ENCODE measurements around the gene KLF13. TPM values are rescaled to one million over a fixed set of nuclear protein-coding genes. Genes with fewer than 3 reads are reported as not detected.
A peak's percentile ranks its signal among the peaks of the same experiment; 100 is the strongest.

KLF13 gene
- total RNA-seq, 1 experiment from 2014 or later: 75.6 TPM

DNA sequence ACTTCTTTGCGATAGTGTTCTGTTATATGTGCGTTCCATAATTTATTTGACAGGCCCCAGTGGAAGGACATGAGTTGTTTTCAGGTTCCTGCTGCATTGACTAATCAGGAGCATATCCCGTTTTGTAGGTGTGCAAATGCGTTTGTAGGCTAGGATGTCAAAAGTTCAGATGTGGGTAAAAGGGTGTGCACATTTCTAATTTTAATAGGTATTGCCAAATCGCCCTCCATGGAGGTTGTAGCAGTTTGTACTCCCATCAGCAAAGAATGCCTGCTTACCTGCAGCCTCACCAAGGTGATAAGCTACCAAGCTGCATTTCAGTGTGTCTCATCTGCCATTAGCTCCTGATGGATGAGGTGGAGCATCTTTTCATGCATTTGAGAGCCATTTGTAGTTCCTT is 36.3 kb downstream of the KLF13 start:
- no peak for DNase-seq (ENCODE audit: low read depth)

DNA sequence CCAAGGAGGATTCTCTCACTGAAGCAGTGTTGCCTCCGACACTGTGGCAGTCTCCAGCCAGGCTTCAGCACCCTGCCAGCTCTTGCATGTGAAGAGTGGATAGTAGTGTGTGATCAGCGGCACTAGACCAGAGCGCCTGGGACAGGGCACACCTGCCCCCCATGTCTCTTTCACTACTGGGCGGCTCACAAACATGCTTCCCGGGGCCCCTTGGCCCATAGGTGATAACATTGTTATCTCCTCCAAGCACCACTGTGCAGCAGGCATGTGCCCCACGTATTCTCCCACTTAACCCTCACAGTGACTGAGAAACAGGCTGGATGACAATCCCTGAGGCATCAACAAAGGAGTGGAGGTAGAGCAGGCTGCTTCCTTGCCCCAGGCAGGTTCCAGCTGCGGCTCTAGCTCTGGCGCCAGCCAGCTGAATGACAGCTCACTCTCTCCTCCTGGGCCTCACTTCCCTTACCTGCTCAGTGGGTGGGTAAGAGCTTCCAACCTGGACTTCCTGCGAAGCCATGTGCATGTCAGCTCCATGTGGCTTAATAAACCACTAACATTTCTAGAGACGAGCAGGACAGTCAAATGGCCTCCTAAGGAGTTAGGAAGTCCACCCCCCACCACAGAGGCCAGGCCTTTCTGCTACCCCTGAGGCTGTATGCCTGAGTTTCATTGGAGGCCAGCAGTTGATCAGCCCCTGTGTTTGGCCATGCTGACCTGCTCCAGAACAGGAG is 37.8 kb downstream of the KLF13 start:
- peak; percentile 47 for DNase-seq (ENCODE audit: low read depth)

GRCh38 chr15:31365032-31365654 is 38.5 kb downstream of the KLF13 start:
- no peak for DNase-seq (ENCODE audit: low read depth)

GRCh38 chr15:31365655-31366127 is 39.1 kb downstream of the KLF13 start:
- no peak for DNase-seq (ENCODE audit: low read depth)

DNA sequence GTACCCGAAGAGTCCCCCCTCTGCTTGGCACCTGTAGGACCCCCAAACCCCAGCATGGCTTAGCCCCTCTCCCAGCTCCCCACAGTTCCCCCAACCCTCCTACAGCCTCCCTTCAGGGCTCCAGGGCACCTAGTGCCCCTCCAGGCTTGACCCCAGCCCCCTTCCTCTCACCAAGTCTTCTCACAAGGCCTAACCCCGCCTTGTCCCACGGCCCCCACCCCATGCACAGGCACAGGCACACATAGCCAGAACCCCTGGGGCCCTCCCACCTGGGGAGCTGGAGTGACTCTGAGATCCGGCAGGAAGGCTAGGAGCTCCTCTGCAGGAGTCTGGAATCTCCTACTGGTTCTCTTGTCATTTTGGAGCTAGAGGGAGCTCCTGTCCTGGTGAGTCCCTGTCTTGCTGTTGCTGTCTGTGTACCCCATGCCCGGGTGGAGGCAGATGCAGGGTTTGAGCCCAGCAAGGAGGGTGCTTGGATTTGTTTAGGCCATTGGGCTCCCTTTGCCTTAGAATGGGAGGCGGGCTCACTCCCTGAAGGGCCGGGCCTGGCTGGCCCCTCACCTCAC is 39.6 kb downstream of the KLF13 start:
- DNase-seq (ENCODE audit: low read depth): no peak

- no peak for DNase-seq (ENCODE audit: low read depth)
Observed at GRCh38 chr15:31367021-31367729, 40.5 kb downstream of the KLF13 start.

GRCh38 chr15:31367730-31368344 is 41.2 kb downstream of the KLF13 start:
- DNase-seq (ENCODE audit: low read depth): no peak

- DNase-seq (ENCODE audit: low read depth): no peak
Observed at GRCh38 chr15:31369727-31370126, 43.1 kb downstream of the KLF13 start.

- DNase-seq (ENCODE audit: low read depth): no peak
Observed at GRCh38 chr15:31371520-31372240, 45.0 kb downstream of the KLF13 start.

DNA sequence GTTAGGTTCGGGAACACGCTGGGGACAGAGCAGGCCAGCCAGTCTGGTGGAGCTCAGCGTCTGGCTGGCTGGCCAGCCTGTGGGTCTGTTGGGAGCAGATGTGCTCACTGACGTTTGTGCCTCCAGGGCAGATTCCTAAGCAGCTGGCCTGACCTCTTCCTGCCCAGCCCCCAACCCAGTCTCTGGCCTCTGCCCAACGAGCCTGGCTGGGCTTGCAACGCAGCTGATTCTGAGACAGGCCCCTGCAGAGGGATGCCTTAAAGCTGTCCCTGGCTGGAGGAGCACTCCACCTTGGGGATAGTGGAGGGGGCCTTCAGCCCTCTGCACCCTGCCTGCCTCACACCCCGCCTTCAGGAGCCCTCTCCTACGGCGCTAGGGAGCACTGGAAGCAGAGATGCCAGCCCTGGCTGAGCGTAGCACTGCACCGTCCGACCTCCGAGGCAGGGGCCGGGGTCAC is 46.0 kb downstream of the KLF13 start:
- DNase-seq (ENCODE audit: low read depth): peak; percentile 98

- DNase-seq (ENCODE audit: low read depth): no peak
Observed at GRCh38 chr15:31373096-31373865, 46.6 kb downstream of the KLF13 start.

DNA sequence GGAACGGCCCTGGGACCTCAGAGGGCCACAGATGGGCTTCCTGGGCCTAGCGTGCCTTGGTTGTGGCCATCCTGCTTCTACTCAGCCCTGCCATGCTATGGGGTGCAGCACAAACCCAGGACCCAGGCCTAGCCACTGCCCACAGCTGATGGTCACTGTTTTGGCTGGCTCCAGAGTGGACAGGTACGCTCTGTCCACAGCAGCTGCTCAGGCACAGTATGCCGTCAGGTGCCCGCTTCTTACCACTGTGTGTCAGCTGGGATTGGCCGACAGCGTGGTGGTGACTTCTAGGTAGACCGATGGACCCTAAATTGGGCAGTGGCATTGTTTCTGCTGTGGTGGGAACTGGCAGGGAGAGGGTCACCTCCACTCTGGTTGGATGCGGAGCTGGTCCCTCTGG is 47.3 kb downstream of the KLF13 start:
- DNase-seq (ENCODE audit: low read depth): no peak

- DNase-seq (ENCODE audit: low read depth): peak; percentile 73
Observed at GRCh38 chr15:31374489-31374888, 47.9 kb downstream of the KLF13 start.

GRCh38 chr15:31374986-31375385 is 48.4 kb downstream of the KLF13 start:
- no peak for DNase-seq (ENCODE audit: low read depth)

DNA sequence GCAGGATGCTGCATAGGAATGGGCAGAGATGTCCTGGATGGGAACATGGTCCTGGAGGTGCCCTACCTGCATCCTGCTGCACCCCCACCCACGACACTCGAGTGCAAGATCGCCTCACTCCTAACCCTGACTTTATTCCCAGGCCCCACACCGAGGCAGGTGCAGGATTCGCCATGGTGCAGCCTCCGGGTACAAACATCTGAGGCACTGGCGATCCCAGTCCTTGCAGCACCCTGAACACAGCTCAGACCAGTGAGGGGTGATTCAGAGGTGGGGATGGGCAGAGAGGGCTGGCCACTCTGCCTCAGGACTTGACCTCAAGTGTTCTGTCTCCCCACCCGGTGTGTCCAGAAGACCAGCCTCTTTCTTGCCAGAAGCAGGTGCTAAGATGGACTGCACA is 49.1 kb downstream of the KLF13 start:
- DNase-seq (ENCODE audit: low read depth): no peak

DNA sequence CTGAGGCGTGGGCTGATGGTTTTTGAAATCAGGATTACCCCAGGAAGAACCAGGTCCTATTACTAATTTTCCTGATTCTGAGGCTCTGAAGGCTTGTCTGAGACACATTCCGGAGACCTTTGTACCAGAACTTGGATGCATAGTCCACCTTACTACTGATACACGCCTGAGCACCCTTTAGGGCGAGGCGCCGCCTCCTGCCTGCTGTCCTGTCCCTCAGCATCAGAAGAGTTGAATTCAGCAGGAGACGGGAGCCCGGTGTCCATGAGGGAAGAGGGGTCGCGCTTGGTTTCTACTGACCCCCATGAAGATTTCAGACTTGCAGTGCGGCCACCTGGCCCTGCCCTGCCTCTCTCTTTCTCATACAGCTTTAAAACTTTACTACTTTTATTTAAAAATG is 49.9 kb downstream of the KLF13 start:
- no peak for DNase-seq (ENCODE audit: low read depth)

- DNase-seq (ENCODE audit: low read depth): no peak
Observed at GRCh38 chr15:31377030-31377429, 50.4 kb downstream of the KLF13 start.

GRCh38 chr15:31378363-31378903 is 51.8 kb downstream of the KLF13 start:
- DNase-seq (ENCODE audit: low read depth): no peak

DNA sequence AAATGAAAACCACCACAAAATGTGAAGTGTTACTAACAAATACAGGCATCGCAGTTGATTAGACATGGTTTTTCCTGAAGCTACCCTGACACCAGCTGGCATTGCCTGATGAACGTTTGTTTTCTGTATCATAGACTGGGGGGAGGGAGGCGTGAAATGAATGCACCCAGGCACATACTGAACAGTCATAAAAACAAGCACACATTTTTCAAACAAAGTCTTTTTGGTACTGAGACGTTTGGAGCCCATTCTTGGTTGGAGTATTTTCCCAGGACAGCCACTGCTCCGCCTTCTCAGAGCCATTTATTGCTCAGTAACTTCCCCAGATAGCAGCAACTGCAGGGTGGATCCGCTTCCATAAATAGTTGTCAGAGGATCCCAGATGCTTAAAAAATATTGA is 52.4 kb downstream of the KLF13 start:
- no peak for DNase-seq (ENCODE audit: low read depth)

- DNase-seq (ENCODE audit: low read depth): no peak
Observed at GRCh38 chr15:31379577-31379976, 52.9 kb downstream of the KLF13 start.

Measured in RPMI7951 (cell line).